Upper lobe of left lung (tissue), 6 donors: ENCODE results near the gene PUS7L. TPM values are rescaled to one million over a fixed set of nuclear protein-coding genes. Genes with fewer than 3 reads are reported as not detected.
A peak's percentile ranks its signal among the peaks of the same experiment; 100 is the strongest.

Experiments
- ATAC-seq, 2 donors: fragments of 200-7000 bp; cut with Tn5 transposase; one replicate each; pipeline ENCODE4 v1.9.1; 2022; ENCODE audit warnings: mild to moderate bottlenecking in 2 of 2, moderate library complexity in 2 of 2; ENCODE audit not compliant: low FRiP score in 2 of 2
- DNase-seq, 2 donors: peaks; one replicate each; pipeline ENCODE4 v3.0.0-alpha.2; 2019 to 2020
- H3K27ac ChIP-seq, 4 donors: fragments of 200-600 bp; sonication (generic); one replicate each; pipeline ENCODE4 v1.5.1; 2016 to 2019
- H3K27me3 ChIP-seq, 4 donors: fragments of 200-600 bp; sonication (generic); one replicate each; pipeline ENCODE4 v1.5.1; 2017 to 2019
- H3K36me3 ChIP-seq, 4 donors: fragments of 200-600 bp; sonication (generic); one replicate each; pipeline ENCODE4 v1.5.1; 2016 to 2019
- H3K4me1 ChIP-seq, 4 donors: fragments of 200-600 bp; sonication (generic); one replicate each; pipeline ENCODE4 v1.5.1; 2018 to 2019
- H3K4me3 ChIP-seq, 4 donors: fragments of 200-600 bp; sonication (generic); one replicate each; pipeline ENCODE4 v1.5.1; 2017 to 2019; ENCODE audit warnings: mild to moderate bottlenecking in 2 of 4, moderate library complexity in 1 of 4
- H3K9me3 ChIP-seq, 4 donors: fragments of 200-600 bp; sonication (generic); one replicate each; pipeline ENCODE4 v1.5.1; 2018 to 2019
- EP300 ChIP-seq, 4 donors: sonication (generic); formaldehyde crosslinking; IDR thresholded peaks; one replicate each; pipeline ENCODE4 v1.5.1; 2017; ENCODE audit warnings: antibody characterized with exemption in 4 of 4, control low read depth in 2 of 4
- POLR2A ChIP-seq, 4 donors: fragments of 450-650 bp; IDR thresholded peaks; one replicate each; pipeline ENCODE4 v1.5.1; 2016 to 2017; ENCODE audit warnings: antibody characterized with exemption in 4 of 4, mild to moderate bottlenecking in 2 of 4
- POLR2AphosphoS5 ChIP-seq, 2 donors: sonication (generic); formaldehyde crosslinking; IDR thresholded peaks; one replicate each; pipeline ENCODE4 v1.5.1; 2017; ENCODE audit warnings: antibody characterized with exemption in 2 of 2
- WGBS, 2 donors: methylation state at CpG; one replicate each; pipeline ENCODE4 v1.1.5; 2017 to 2018; 5-methylcytosine and 5-hydroxymethylcytosine counted together
- total RNA-seq, 6 donors: library from RNA; depleted of rRNA in 4 of 6; stranded (reverse); fragments of >200 nt in 4 of 6; gene quantifications; one replicate each; pipeline versions ENCODE4 v1.1.0 to v1.2.1, GENCODE V29; 2016 to 2021
- TF ChIP-seq, protein P1 (sequence below), 6 experiments: fragments of 450-650 bp in 4 of 6; fragments of 200-600 bp in 2 of 6; sonication (generic) in 2 of 6; IDR thresholded peaks; one replicate each; pipeline ENCODE4 v1.5.1; 2016 to 2019; ENCODE audit warnings: antibody characterized with exemption in 6 of 6
- donor health status: DM: no; HTN: no; CAD: no; lungs with moderate emphysema.
- donor health status: DM: no; HTN: yes; CAD: no; lungs with severe emphysema.

Gene PUS7L
- total RNA-seq, 6 donors from 2014 or later = 1.8 to 10.6 (median 8.8) TPM

DNA sequence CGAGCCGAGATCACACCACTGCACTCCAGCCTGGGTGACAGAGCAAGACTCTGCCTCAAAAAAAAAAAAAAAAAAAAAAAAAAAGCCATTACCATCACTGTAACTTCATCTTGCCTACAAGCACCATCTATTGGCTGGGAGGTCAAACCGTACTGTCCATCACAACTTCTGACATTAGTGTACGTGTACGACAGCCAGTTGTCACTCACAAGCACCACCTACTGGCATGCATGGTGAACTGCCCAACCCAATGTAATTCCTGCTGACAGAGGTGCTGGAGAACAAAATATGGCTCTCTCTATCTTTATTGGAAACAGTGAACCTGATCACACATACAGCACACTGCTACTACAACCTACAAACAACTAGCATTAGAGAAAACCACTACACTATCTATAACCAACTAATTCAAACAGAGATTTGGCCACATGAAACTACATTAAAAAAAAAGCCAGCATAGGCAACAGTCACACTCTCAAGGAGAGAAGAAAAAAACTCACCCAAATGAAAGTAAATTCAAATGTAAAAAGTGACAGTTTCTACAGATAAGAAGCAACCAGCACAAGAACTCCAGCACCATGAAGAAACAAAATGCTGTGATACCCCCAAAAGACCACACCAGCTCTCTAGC lies 82.3 kb downstream of the PUS7L start:
- Histone ChIP-seq H3K27ac (no peak overlapping the region), H3K4me3 (no peak overlapping the region), H3K27me3 (no peaks in the 10 kb centered on the region), H3K36me3 (no peaks in the 10 kb centered on the region), H3K4me1 (no peaks in the 10 kb centered on the region), H3K9me3 (no peaks in the 10 kb centered on the region)
- DNase-seq (no peak), ATAC-seq (peak in 1 of 2 donors; percentile 55)
- WGBS, 2 donors = 55 to 62% methylated on average over 4 to 5 of the region's 5 CpGs
- TF ChIP-seq, protein P1, sequence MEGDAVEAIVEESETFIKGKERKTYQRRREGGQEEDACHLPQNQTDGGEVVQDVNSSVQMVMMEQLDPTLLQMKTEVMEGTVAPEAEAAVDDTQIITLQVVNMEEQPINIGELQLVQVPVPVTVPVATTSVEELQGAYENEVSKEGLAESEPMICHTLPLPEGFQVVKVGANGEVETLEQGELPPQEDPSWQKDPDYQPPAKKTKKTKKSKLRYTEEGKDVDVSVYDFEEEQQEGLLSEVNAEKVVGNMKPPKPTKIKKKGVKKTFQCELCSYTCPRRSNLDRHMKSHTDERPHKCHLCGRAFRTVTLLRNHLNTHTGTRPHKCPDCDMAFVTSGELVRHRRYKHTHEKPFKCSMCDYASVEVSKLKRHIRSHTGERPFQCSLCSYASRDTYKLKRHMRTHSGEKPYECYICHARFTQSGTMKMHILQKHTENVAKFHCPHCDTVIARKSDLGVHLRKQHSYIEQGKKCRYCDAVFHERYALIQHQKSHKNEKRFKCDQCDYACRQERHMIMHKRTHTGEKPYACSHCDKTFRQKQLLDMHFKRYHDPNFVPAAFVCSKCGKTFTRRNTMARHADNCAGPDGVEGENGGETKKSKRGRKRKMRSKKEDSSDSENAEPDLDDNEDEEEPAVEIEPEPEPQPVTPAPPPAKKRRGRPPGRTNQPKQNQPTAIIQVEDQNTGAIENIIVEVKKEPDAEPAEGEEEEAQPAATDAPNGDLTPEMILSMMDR (IDR thresholded peaks at IDR 0.05) = peak in 3 of 6 experiments; percentile 14 to 22 (median 19)
- TF ChIP-seq POLR2A (IDR thresholded peaks at IDR 0.05) (no peak), EP300 (IDR thresholded peaks at IDR 0.05) (no peak)

DNA sequence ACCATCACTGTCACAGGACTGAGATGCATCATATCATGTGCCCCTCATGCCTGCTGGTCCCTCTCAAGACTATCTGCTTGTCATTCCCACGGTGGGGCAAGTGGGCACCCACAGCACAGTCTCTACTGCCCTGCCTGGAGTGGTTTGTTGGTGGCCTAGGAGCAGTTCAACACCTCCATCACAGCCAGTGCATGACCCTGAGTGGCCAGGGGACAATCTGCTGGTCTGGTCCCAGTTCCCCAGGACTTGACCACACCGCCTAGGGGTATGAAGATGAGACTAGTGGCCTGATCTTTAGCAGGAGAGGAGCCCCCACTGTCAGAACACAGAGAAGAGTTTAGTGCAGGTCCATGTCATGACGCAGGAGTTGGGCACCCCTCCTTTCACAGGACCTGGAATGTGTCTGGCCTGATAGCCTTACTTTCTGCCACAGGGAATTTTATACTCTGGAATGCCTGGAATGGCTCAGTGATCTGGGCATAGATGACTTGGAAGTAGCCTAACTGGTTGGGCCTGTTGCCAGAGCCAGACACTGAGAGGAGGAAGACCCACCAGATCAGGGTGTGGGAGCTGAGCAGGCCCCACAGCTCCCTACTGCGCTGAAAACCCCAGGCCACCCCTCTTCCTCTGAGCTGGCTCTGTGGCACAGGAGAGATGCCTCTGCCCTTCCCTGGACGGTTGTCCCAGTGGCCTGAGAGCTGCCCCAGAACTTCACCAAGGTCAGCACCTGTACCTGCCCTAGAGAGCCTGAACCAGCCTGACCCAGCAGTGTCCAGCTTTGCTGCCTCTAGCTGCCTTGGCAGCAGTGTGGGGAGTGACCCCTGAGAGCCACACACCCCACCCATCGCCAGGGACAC lies 83.3 kb downstream of the PUS7L start:
- Histone ChIP-seq H3K27ac (no peak overlapping the region), H3K36me3 (no peaks in the 10 kb centered on the region), H3K9me3 (no peaks in the 10 kb centered on the region), H3K4me1 (no peaks in the 10 kb centered on the region), H3K4me3 (no peak overlapping the region), H3K27me3 (no peaks in the 10 kb centered on the region)
- DNase-seq (peak in 1 of 2 donors; percentile 1), ATAC-seq (peak; percentile 8 to 61)
- TF ChIP-seq, protein P1 (IDR thresholded peaks at IDR 0.05) = no peak
- TF ChIP-seq EP300 (IDR thresholded peaks at IDR 0.05) (no peak), POLR2A (IDR thresholded peaks at IDR 0.05) (no peak), POLR2AphosphoS5 (IDR thresholded peaks at IDR 0.05) (no peak)
- 87 to 100% methylated on average over 1 to 6 of the region's 6 CpGs for WGBS, 2 donors

DNA sequence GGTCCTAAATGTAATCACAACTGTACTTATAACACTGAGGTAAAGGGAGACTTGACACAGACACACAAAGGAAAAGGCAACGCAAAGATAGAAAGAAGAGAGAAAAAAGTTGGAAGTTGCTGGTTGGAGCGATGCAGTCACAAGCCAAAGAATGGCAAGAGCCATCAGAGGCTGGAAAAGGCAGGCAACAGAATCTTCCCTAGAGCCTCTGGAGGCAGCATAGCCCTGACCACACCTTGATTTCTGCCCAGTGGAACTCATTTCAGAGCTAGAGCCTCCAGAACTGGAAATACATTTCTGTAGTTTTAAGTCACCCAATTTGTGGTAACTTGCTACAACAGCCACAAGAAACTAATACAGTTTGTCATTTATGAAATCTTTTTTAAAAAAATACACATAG lies 89.2 kb downstream of the PUS7L start:
- Histone ChIP-seq H3K9me3 (no peaks in the 10 kb centered on the region), H3K27ac (no peak overlapping the region), H3K27me3 (no peaks in the 10 kb centered on the region), H3K4me3 (no peak overlapping the region), H3K36me3 (no peaks in the 10 kb centered on the region), H3K4me1 (no peaks in the 10 kb centered on the region)
- TF ChIP-seq POLR2A (IDR thresholded peaks at IDR 0.05) = no peak
- no peak for TF ChIP-seq POLR2AphosphoS5 (IDR thresholded peaks at IDR 0.05)
- TF ChIP-seq, protein P1 (IDR thresholded peaks at IDR 0.05) = no peak
- no peak for TF ChIP-seq EP300 (IDR thresholded peaks at IDR 0.05)
- 90 to 97% methylated on average over 2 of the region's 2 CpGs for WGBS, 2 donors
- ATAC-seq = no peak
- no peak for DNase-seq

Other genes with a start within 250 kb of the PUS7L start
- gene ADAMTS20, start 206.6 kb downstream of the PUS7L start, total RNA-seq = not detected
- gene IRAK4, start 161 bp upstream of the PUS7L start, total RNA-seq = 10 to 100 TPM; 14.4 to 41.6 (median 21.1) TPM
- gene TWF1, start 47.5 kb upstream of the PUS7L start, total RNA-seq = 10 to 100 TPM; 15.5 to 67.9 (median 43.1) TPM
- gene TMEM117, start 77.3 kb upstream of the PUS7L start, total RNA-seq = 1 to 10 TPM; 2.6 to 8.4 (median 4.2) TPM